Left ventricle myocardium inferior (tissue), 1 donor: ENCODE data around the gene CYB561A3. TPM values are rescaled to one million over a fixed set of nuclear protein-coding genes. Genes with fewer than 3 reads are reported as not detected.

Source experiments
- DNase-seq: peaks from one replicate; pipeline ENCODE4 v3.0.0-alpha.2; 2020
- H3K27ac ChIP-seq: fragments of 200-600 bp; replicated peaks from 2 replicates; pipeline ENCODE4 v1.8.0; 2021
- H3K27me3 ChIP-seq: fragments of 200-600 bp; 2 replicates; pipeline ENCODE4 v1.8.0; 2021; ENCODE audit warnings: low read depth
- H3K36me3 ChIP-seq: fragments of 200-600 bp; 2 replicates; pipeline ENCODE4 v1.8.0; 2021
- H3K4me1 ChIP-seq: fragments of 200-600 bp; 2 replicates; pipeline ENCODE4 v1.8.0; 2021
- H3K4me3 ChIP-seq: fragments of 200-600 bp; 2 replicates; pipeline ENCODE4 v1.8.0; 2021; ENCODE audit warnings: mild to moderate bottlenecking, moderate library complexity
- H3K9me3 ChIP-seq: fragments of 200-600 bp; replicated peaks from 2 replicates; pipeline ENCODE4 v1.8.0; 2021
- CTCF ChIP-seq: fragments of 200-600 bp; IDR thresholded peaks from 2 replicates; pipeline ENCODE4 v1.8.0; 2021; ENCODE audit warnings: antibody characterized with exemption, mild to moderate bottlenecking, borderline replicate concordance
- intact Hi-C: fragments of 100-400 bp; cut with micrococcal nuclease; formaldehyde crosslinking; loops from one replicate; pipeline ENCODE4 v1.11.0; 2022
- total RNA-seq: library from RNA; stranded (reverse); fragmentation: NEBNext Ultra II Directional; extraction: Animal tissue kit (Norgen Biotek cat#: 25700); gene quantifications from one replicate; pipeline ENCODE4 v1.2.1, GENCODE V29; 2021
- donor health status: DM: no; HTN: yes; CAD: no; lungs with severe emphysema.

The CYB561A3 gene
- total RNA-seq, 1 donor from 2014 or later = 10.5 TPM

- Histone ChIP-seq H3K36me3 (peaks cover 12% of the 10 kb centered on the region), H3K27ac (peak overlapping the region; percentile 95), H3K27me3 (no peaks in the 10 kb centered on the region), H3K4me1 (peaks cover 62% of the 10 kb centered on the region), H3K4me3 (peak overlapping the region; percentile 96), H3K9me3 (no peaks in the 10 kb centered on the region)
- TF ChIP-seq CTCF = no peak
- intact Hi-C loops = no loop called here
- DNase-seq = no peak
These were observed 27.9 kb downstream of the CYB561A3 start for GRCh38 chr11:61333550-61334433.

GRCh38 chr11:61332797-61333549 lies 28.7 kb downstream of the CYB561A3 start, which contains the start of the genes DDB1 and TKFC:
DDB1 (minus strand) TSS chr11:61333105; CDS start chr11:61332968, 137 bp downstream.
TKFC (plus strand) TSS chr11:61333228; CDS start chr11:61334729, 1,501 bp downstream.
- peaks cover 20% of the 10 kb centered on the region for H3K36me3 ChIP-seq
- intact Hi-C loops = no loop called here
- H3K9me3 ChIP-seq = no peaks in the 10 kb centered on the region
- peak within 1 kb of the TSS; percentile 95 for H3K27ac ChIP-seq
- H3K4me1 ChIP-seq = peaks cover 71% of the 10 kb centered on the region
- no peak for TF ChIP-seq CTCF
- peak; percentile 96 for DNase-seq
- peak within 1 kb of the TSS; percentile 96 for H3K4me3 ChIP-seq
- H3K27me3 ChIP-seq = no peaks in the 10 kb centered on the region

- no peak for TF ChIP-seq CTCF
- no peaks in the 10 kb centered on the region for H3K27me3 ChIP-seq
- intact Hi-C loops = no loop called here
- peak overlapping the region; percentile 95 for H3K27ac ChIP-seq
- peaks cover 25% of the 10 kb centered on the region for H3K36me3 ChIP-seq
- H3K4me3 ChIP-seq = peak overlapping the region; percentile 96
- no peaks in the 10 kb centered on the region for H3K9me3 ChIP-seq
- no peak for DNase-seq
- H3K4me1 ChIP-seq = peaks cover 77% of the 10 kb centered on the region
These were observed 29.3 kb downstream of the CYB561A3 start for GRCh38 chr11:61332281-61332796.

- H3K27me3 ChIP-seq = no peaks in the 10 kb centered on the region
- peaks cover 84% of the 10 kb centered on the region for H3K4me1 ChIP-seq
- peak overlapping the region; percentile 95 for H3K27ac ChIP-seq
- H3K36me3 ChIP-seq = peaks cover 32% of the 10 kb centered on the region
- intact Hi-C loops = no loop called here
- no peaks in the 10 kb centered on the region for H3K9me3 ChIP-seq
- no peak for DNase-seq
- peak overlapping the region; percentile 96 for H3K4me3 ChIP-seq
- no peak for TF ChIP-seq CTCF
These were observed 30.0 kb downstream of the CYB561A3 start for GRCh38 chr11:61331651-61332050.

GRCh38 chr11:61329871-61330270 lies 31.8 kb downstream of the CYB561A3 start:
- no peak for TF ChIP-seq CTCF
- Histone ChIP-seq H3K4me3 (no peak overlapping the region), H3K36me3 (peaks cover 50% of the 10 kb centered on the region), H3K27me3 (no peaks in the 10 kb centered on the region), H3K27ac (no peak overlapping the region), H3K9me3 (no peaks in the 10 kb centered on the region), H3K4me1 (peaks cover 92% of the 10 kb centered on the region)
- intact Hi-C loops = no loop called here
- no peak for DNase-seq
